Nephron (organoid): ENCODE measurements around the gene STAP1.
A peak's percentile ranks its signal among the peaks of the same experiment; 100 is the strongest.
"Not testable (repeated sequence)": the region's sequence is repeated elsewhere in the genome, so short reads cannot be mapped to it uniquely, and the experiment has no call there.

Experiments
- H3K27ac Mint-ChIP-seq, 3 experiments: 2 replicates each; pipeline ENCODE4 v1.8.0; 2020; ENCODE audit warnings: mixed read lengths in 3 of 3, mild to moderate bottlenecking in 2 of 3, moderate library complexity in 1 of 3
- H3K27me3 Mint-ChIP-seq: 2 replicates; pipeline ENCODE4 v1.8.0; 2021; ENCODE audit warnings: low read depth, mild to moderate bottlenecking, moderate library complexity, mixed read lengths
- H3K36me3 Mint-ChIP-seq: 2 replicates; pipeline ENCODE4 v1.8.0; 2020; ENCODE audit warnings: low read depth, mixed read lengths
- H3K4me1 Mint-ChIP-seq: 2 replicates; pipeline ENCODE4 v1.8.0; 2020; ENCODE audit warnings: mixed read lengths
- H3K4me3 Mint-ChIP-seq, 3 experiments: 2 replicates each; pipeline ENCODE4 v1.8.0; 2020; ENCODE audit warnings: mild to moderate bottlenecking in 3 of 3, mixed read lengths in 3 of 3, moderate library complexity in 2 of 3
- H3K9me3 Mint-ChIP-seq: 2 replicates; pipeline ENCODE4 v1.8.0; 2020; ENCODE audit warnings: mixed read lengths
- CTCF ChIP-seq, 3 experiments: fragments of 200-600 bp; sonication (generic); IDR thresholded peaks; one replicate each; pipeline ENCODE4 v1.5.0; 2021; ENCODE audit warnings: antibody characterized with exemption in 3 of 3; ENCODE audit not compliant: unreplicated experiment in 3 of 3

The STAP1 gene

GRCh38 chr4:67545199-67546003 lies 13.1 kb upstream of the STAP1 start, which contains the start of gene CENPC:
CENPC (minus strand) TSS chr4:67545503; CDS start chr4:67545355, 148 bp downstream.
- peaks cover 7% of the 10 kb centered on the region for H3K4me1 Mint-ChIP-seq
- H3K9me3 Mint-ChIP-seq: no peaks in the 10 kb centered on the region
- no peak for TF ChIP-seq CTCF (IDR thresholded peaks at IDR 0.05; ENCODE audit: unreplicated experiment in 3 of 3)
- H3K4me3 Mint-ChIP-seq: peak within 1 kb of the TSS; percentile 98 to 99 (median 99)
- H3K36me3 Mint-ChIP-seq: peaks cover 17% of the 10 kb centered on the region
- peak within 1 kb of the TSS; percentile 97 to 99 (median 98) for H3K27ac Mint-ChIP-seq
- no peaks in the 10 kb centered on the region for H3K27me3 Mint-ChIP-seq

GRCh38 chr4:67546004-67546356 lies 12.5 kb upstream of the STAP1 start:
- Mint-ChIP-seq H3K4me1 (peaks cover 7% of the 10 kb centered on the region), H3K27me3 (no peaks in the 10 kb centered on the region), H3K4me3 (peak overlapping the region; percentile 98 to 99 (median 99)), H3K27ac (peak overlapping the region in 1 of 3 experiments; percentile 97), H3K36me3 (peaks cover 14% of the 10 kb centered on the region), H3K9me3 (no peaks in the 10 kb centered on the region)
- no peak for TF ChIP-seq CTCF (IDR thresholded peaks at IDR 0.05; ENCODE audit: unreplicated experiment in 3 of 3)

- Mint-ChIP-seq H3K27me3 (no peaks in the 10 kb centered on the region), H3K4me3 (peak overlapping the region; percentile 73 to 82 (median 81)), H3K9me3 (no peaks in the 10 kb centered on the region), H3K4me1 (peaks cover 7% of the 10 kb centered on the region), H3K36me3 (peaks cover 6% of the 10 kb centered on the region), H3K27ac (peak overlapping the region in 2 of 3 experiments; percentile 30 to 54)
- TF ChIP-seq CTCF (IDR thresholded peaks at IDR 0.05; ENCODE audit: unreplicated experiment in 3 of 3): no peak
These were observed 11.6 kb upstream of the STAP1 start for GRCh38 chr4:67546971-67547370.

- H3K4me1 Mint-ChIP-seq: peaks cover under 1% of the 10 kb centered on the region
- peak; percentile 18 to 52 (median 29) for TF ChIP-seq CTCF (IDR thresholded peaks at IDR 0.05; ENCODE audit: unreplicated experiment in 3 of 3)
- no peaks in the 10 kb centered on the region for H3K27me3 Mint-ChIP-seq
- no peaks in the 10 kb centered on the region for H3K9me3 Mint-ChIP-seq
- H3K4me3 Mint-ChIP-seq: no peak overlapping the region
- H3K27ac Mint-ChIP-seq: no peak overlapping the region
- H3K36me3 Mint-ChIP-seq: no peaks in the 10 kb centered on the region
These were observed 9.4 kb upstream of the STAP1 start for GRCh38 chr4:67549123-67549522.

GRCh38 chr4:67550451-67550850 lies 8.1 kb upstream of the STAP1 start:
- Mint-ChIP-seq H3K36me3 (no peaks in the 10 kb centered on the region), H3K27ac (no peak overlapping the region), H3K9me3 (no peaks in the 10 kb centered on the region), H3K4me1 (no peaks in the 10 kb centered on the region), H3K27me3 (no peaks in the 10 kb centered on the region), H3K4me3 (no peak overlapping the region)
- TF ChIP-seq CTCF (IDR thresholded peaks at IDR 0.05; ENCODE audit: unreplicated experiment in 3 of 3): no peak

GRCh38 chr4:67550857-67551256 lies 7.7 kb upstream of the STAP1 start:
- Mint-ChIP-seq H3K4me1 (no peaks in the 10 kb centered on the region), H3K27me3 (no peaks in the 10 kb centered on the region), H3K9me3 (no peaks in the 10 kb centered on the region), H3K27ac (no peak overlapping the region), H3K4me3 (no peak overlapping the region), H3K36me3 (no peaks in the 10 kb centered on the region)
- TF ChIP-seq CTCF (IDR thresholded peaks at IDR 0.05; ENCODE audit: unreplicated experiment in 3 of 3): no peak

GRCh38 chr4:67552146-67552792 lies 6.3 kb upstream of the STAP1 start:
- H3K4me3 Mint-ChIP-seq, H3K9me3 Mint-ChIP-seq, H3K36me3 Mint-ChIP-seq, H3K4me1 Mint-ChIP-seq, H3K27me3 Mint-ChIP-seq, H3K27ac Mint-ChIP-seq: not testable (repeated sequence)
